ENCODE measurements around the gene RPN2. TPM values are rescaled to one million over a fixed set of nuclear protein-coding genes. Genes with fewer than 3 reads are reported as not detected.

The RPN2 gene
- total RNA-seq, 1 experiment from 2014 or later, result 234 TPM

DNA sequence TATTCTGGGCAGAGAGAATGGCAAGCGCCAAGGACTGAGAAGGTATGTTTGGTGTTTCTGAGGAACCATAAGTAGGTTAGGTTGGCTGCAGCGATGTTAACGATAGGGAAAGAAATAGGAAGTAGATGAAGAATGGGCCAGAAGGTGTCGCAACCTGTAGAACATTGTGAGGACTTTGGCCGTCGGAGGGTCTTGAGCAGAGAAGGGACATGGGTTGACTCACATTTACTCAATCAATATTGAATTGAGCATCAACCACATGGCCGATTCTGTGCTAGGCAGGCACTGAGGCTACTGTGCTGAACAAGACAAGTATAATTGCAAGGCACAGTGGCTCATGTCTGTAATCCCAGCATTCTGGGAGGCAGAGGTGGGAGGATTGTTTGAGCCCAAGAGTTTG is 26.8 kb upstream of the RPN2 start:
- no peaks in the 10 kb centered on the region for H4K20me1 ChIP-seq (ENCODE audit: control insufficient read depth, insufficient read depth, insufficient read length)
- no peak overlapping the region for H3K27ac Mint-ChIP-seq
- H3K23me2 ChIP-seq (ENCODE audit: insufficient read length, low read depth, low read length, poor library complexity, severe bottlenecking), result no peaks in the 10 kb centered on the region
- no peak overlapping the region for H2BK5ac ChIP-seq (ENCODE audit: insufficient read length, low read length)
- H2BK15ac ChIP-seq (ENCODE audit: low read depth, low read length), result no peak overlapping the region
- H4K5ac ChIP-seq (ENCODE audit: insufficient read length, low read depth, low read length), result no peak overlapping the region
- no peaks in the 10 kb centered on the region for H3K79me1 ChIP-seq (ENCODE audit: insufficient read depth, low read depth, low read length, poor library complexity, severe bottlenecking)
- no peak overlapping the region for H3K18ac ChIP-seq (ENCODE audit: insufficient read length, low read depth, low read length)
- no peak overlapping the region for H3K14ac ChIP-seq (ENCODE audit: insufficient read depth, low read length)
- peaks cover 8 to 9% of the 10 kb centered on the region in 2 experiments; a peak in 4 of 5 replicates for H3K9me3 Mint-ChIP-seq
- TF ChIP-seq, protein P1, sequence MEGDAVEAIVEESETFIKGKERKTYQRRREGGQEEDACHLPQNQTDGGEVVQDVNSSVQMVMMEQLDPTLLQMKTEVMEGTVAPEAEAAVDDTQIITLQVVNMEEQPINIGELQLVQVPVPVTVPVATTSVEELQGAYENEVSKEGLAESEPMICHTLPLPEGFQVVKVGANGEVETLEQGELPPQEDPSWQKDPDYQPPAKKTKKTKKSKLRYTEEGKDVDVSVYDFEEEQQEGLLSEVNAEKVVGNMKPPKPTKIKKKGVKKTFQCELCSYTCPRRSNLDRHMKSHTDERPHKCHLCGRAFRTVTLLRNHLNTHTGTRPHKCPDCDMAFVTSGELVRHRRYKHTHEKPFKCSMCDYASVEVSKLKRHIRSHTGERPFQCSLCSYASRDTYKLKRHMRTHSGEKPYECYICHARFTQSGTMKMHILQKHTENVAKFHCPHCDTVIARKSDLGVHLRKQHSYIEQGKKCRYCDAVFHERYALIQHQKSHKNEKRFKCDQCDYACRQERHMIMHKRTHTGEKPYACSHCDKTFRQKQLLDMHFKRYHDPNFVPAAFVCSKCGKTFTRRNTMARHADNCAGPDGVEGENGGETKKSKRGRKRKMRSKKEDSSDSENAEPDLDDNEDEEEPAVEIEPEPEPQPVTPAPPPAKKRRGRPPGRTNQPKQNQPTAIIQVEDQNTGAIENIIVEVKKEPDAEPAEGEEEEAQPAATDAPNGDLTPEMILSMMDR (conservative IDR thresholded peaks at IDR 0.05), result no peak
- no peak overlapping the region for H2BK120ac ChIP-seq (ENCODE audit: low read depth, low read length, poor library complexity, severe bottlenecking)
- no peak overlapping the region for H3K4ac ChIP-seq (ENCODE audit: low read depth, low read length)
- no peak overlapping the region for H2AFZ ChIP-seq (ENCODE audit: low read length)
- no peaks in the 10 kb centered on the region for H3K27me3 Mint-ChIP-seq (ENCODE audit: low read depth)
- H3K23ac ChIP-seq (ENCODE audit: insufficient read length, low read depth, low read length), result no peak overlapping the region
- H3K4me2 ChIP-seq (ENCODE audit: insufficient read depth, insufficient read length, low read length), result no peak overlapping the region
- H2AK5ac ChIP-seq (ENCODE audit: insufficient read length, low read length), result no peak overlapping the region
- no peak overlapping the region for H3K56ac ChIP-seq (ENCODE audit: insufficient read length, low read depth, low read length)
- DNase-seq, result no peak
- H3K9me3 ChIP-seq (ENCODE audit: control insufficient read depth, low read depth, low read length), result peaks cover 4% of the 10 kb centered on the region
- no peaks in the 10 kb centered on the region for H3K27me3 ChIP-seq (ENCODE audit: insufficient read depth, low read length)
- H2BK12ac ChIP-seq (ENCODE audit: insufficient read length, low read depth, low read length), result no peak overlapping the region
- no peak overlapping the region for H3K9ac ChIP-seq (ENCODE audit: extremely low read depth, insufficient read length, low read length)
- H4K91ac ChIP-seq (ENCODE audit: insufficient read length, low read depth, low read length), result no peak overlapping the region
- H3K79me2 ChIP-seq (ENCODE audit: insufficient read depth, low read length), result no peaks in the 10 kb centered on the region
- no peak overlapping the region for H3K27ac ChIP-seq (ENCODE audit: insufficient read length, low read depth, low read length)
- H3K36me3 Mint-ChIP-seq (ENCODE audit: insufficient read depth in 1 of 3, low read depth in 3 of 3), result peaks cover 3 to 9% (median 3%) of the 10 kb centered on the region in 3 experiments; a peak in 4 of 7 replicates
- WGBS (ENCODE audit: extremely low coverage, insufficient read length, low lambda C conversion rate), result 100% methylated on average over 2 of the region's 7 CpGs
- no peaks in the 10 kb centered on the region for H3K4me1 Mint-ChIP-seq
- no peak overlapping the region for H2BK20ac ChIP-seq (ENCODE audit: low read depth, low read length, poor library complexity, severe bottlenecking)
- H3K4me3 Mint-ChIP-seq, result no peak overlapping the region
- no peaks in the 10 kb centered on the region for H3K4me1 ChIP-seq (ENCODE audit: insufficient read depth, low read length)
- H3T11ph ChIP-seq (ENCODE audit: low read length), result no peak overlapping the region
- H4K8ac ChIP-seq (replicated peaks; ENCODE audit: insufficient read length, low read depth, low read length), result no peak overlapping the region
